Activated T-cell treated with anti-CD3 and anti-CD28 coated beads for 48 hours (primary cell): ENCODE measurements around the gene PIEZO1.
A peak's percentile ranks its signal among the peaks of the same experiment; 100 is the strongest.

Source experiments
- DNase-seq: peaks from one replicate; pipeline ENCODE4 v3.0.0-alpha.2; 2020; ENCODE audit warnings: low read depth

The PIEZO1 gene

GRCh38 chr16:88754109-88754911 is 30.7 kb downstream of the PIEZO1 start:
- no peak for DNase-seq

DNA sequence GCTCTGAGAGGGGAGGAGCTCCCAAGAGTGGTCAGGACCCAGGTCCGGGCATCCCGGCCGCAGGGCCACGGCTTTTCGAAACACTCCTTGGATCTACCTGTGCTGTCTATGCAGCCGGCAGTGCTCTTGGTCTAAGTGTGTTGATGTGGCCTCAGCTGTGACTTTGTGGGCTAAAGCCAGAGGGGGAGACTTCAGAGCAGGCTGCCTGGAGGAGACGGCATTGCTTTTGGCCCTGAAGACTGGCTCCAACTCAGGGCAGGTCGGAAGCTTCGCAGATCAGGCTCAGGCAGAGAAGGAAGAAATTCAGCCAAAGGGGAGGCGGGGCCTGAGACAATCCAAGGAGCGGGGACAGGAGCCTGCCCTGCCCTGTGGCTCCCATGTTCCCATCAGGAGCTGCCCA is 31.4 kb downstream of the PIEZO1 start:
- DNase-seq = no peak

- no peak for DNase-seq
Measured at GRCh38 chr16:88753191-88753590, 31.8 kb downstream of the PIEZO1 start.

GRCh38 chr16:88752386-88753002 is 32.5 kb downstream of the PIEZO1 start:
- DNase-seq = no peak

DNA sequence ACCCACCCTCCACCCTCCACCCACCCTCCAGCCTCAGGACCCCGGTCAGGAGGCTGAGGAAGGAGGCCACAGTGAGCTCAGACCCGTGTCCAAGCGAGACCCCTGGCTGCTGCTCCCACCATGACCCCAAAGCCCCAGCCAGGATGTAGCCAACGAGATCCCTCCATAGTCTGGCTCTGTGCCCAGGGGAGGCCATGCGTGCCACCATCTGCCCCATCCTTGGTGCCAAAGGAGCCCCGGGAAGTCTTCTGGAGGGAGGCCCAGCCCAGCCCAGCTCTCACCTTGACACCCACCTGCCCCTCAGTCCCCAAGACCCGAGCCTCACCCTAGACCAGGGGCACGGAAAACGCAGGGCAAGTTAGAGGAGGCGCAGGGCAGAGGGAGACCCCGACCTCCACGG is 34.2 kb downstream of the PIEZO1 start:
- DNase-seq = no peak

DNA sequence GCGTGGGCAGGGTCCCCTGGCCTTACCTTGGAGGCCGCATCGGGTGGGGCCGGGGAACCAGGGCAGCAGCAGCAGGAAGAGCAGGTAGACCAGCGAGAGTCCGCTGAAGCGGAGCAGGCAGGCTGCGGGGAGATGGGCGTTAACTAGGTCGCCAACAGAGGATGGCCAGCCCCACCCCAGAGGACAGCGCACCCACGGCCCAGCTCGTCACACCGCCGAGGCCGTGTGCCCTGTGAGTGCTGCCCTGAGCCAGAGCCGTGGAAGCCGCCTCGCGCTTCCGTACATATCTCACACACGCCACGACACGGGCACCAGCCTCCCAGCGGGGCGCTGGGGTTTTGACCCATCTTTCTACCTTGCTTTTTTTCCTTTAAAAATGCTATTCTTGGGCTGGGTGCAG is 35.7 kb downstream of the PIEZO1 start:
- no peak for DNase-seq

GRCh38 chr16:88748364-88748763 is 36.7 kb downstream of the PIEZO1 start:
- DNase-seq = no peak

DNA sequence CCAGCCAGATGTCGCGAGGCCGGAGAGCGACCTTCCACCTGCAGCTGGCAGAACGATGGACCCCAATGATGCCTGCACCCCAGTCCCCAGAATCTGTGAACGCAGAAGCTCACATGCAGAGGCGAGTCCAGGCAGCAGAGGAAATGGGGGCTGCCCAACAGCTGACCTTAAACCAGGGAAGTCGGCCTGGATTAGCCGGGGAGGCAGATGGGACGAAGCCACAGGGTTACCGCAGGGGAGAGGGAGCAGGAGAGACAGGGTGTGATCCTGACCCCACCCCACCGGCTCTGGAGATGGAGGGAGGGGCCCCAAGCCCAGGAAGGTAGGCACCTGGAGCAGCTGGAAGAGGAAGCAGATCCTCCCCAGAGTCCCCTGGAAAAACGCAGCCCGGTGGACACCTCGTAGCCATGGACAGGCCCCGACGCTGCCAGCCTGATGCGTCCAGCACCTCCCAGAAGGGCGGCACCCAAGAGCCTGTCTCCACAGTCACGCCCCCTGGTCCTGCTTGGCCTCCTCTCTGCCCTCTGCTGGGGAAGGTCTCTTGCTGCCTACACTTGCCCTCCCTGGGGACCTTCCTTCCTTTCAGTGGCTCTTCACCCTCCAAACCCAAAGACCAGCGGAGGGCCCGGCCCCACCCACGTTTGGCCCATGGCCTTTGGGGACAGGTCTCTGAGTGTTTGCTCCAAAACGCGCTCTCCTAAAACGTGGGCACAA is 37.3 kb downstream of the PIEZO1 start:
- peak; percentile 30 for DNase-seq

GRCh38 chr16:88746506-88746905 is 38.5 kb downstream of the PIEZO1 start:
- no peak for DNase-seq

- no peak for DNase-seq
Measured at GRCh38 chr16:88744577-88745521, 40.2 kb downstream of the PIEZO1 start.

DNA sequence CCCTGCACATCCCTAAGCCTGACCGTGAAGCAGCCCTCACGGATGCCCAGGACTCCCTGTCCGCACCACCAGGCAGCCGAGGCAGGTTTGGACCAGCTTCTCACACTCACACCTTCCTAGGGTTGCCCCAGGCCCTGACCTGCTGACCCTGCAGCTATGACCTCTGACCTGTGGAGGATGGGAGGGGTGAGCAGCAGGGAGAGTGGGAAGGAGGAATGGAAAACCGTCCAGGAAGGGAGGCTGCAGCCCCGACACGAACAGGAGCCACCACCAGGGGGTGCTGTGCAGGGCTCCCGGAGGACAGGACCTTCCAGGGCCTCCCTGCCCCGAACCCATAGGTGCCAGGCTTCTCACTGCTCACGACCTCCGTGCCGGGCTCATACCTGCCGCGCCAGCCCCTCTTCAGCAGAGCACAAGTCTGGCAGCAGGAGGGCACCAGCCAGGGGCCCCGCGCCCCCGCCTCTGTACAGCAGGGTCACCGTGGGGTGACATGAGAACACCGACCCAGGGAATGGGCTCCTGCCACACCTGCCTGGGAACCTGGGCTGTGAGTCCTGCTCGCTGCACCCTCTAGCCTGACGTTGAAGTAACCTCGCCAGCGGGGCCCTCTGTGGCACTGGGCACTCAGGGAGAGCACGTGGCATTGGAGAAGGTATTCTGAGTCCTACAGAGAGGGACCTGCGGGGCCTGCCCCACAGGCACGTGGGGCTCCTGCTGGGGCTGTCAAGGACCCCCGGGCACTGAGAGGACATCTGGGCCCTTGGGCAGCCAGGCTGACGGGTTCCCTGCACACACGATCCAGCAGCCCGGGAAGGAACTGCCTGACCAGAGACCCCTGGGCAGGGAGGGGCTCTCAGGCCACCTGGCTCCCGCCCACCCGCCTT is 41.1 kb downstream of the PIEZO1 start:
- DNase-seq = peak; percentile 63

DNA sequence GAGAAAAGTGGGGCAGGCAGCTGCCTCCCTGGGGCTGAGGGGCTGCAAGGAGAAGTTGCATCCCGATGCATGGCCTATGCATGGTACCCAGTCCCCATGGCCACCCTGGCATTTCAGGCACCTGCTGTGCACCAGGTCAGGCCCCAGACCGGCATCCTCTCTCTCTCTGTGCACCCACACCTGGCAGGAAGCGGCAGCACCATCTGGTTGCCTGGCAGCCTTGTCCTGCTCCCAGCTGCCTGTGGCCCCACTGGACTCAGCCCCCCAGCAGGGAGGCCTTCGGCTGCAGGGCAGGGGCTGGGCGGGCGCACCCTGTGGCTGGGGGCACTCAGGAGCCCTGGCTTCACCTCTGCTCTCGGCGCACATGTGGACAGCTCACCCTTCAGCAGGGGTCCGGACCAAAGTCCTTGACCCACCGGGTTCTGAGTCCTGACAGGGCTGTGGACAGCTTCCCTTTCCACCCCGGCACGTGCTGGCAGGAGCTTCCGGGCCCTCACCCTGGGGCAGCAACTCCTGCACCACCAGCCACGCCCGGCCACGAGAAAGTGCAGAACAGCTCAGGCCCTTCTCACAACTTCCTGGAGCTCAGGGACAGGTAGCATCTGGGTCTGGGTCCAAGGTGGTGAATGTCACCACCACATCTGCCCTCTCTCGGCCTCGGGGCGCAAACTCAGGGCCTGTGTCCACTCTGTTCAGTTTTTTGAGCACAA is 42.0 kb downstream of the PIEZO1 start:
- DNase-seq = no peak

DNA sequence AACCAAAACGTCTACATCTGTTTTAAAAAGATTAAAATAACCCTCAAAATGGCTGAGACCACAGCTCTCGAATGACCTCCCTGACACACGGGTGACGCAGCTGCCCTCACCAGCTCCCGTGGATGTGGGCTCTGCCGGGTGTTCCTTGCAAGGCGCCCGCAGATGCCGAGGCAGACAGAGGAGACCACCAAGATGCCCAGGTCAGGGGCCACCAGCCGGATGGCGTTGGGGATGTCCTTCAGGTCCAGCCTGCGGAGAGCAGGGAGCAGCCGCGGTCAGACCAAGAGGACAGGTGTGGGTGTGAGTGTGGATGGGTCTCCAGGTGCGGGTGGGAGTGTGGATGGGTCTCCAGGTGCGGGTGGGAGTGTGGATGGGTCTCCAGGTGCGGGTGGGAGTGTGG is 43.7 kb downstream of the PIEZO1 start:
- DNase-seq = no peak

DNA sequence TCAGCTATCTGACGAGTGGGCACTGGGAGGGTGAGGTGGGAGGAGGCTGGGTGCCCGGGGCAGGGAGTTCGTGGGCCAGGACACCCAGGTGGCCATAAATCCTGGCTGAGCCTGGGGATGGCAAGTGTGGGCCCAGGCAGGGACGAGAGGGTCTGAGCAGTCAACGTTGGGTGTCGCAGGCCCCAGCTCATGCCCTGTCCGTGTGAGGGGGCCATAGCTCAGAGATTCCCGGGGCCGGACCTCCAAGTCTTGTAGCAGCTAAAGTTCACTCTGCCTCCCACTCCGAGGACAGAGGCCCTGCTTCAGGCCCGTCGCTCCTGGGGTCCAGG is 44.3 kb downstream of the PIEZO1 start:
- no peak for DNase-seq

DNA sequence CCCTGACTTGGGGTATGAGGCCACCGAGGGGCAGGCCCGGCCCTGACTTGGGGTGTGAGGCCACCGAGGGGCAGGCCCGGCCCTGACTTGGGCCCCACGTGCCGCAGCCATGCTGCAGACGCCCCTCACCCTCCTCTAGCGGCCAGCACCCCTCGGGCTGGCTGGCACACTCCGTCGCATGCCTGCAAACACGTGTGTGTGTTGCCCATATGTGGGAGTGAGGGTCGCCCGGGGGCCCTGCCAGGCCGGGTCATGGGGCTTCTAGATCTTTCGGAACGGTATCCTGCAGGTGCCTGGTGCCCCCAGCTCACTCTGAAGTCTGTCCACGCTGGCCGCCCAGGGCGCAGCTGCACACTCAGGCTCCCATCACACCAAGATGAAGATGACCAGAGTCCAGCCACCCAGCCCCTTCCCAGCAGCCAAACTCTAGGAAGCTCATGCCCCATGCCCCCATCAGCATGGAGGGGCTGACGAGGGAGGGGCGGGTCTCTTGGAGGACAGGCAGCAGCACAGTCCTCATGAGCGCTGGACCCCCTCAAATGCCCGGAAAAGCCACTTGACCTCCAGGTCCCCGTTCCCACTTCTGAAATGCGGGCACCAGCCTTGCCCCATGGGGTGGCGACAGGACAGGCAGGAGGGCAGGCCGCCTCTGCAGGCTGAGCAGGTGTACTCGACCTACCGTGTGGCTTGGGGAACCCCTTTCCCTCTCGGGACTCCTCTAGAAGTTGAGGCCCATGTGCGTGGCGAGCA is 44.9 kb downstream of the PIEZO1 start:
- DNase-seq = no peak

DNA sequence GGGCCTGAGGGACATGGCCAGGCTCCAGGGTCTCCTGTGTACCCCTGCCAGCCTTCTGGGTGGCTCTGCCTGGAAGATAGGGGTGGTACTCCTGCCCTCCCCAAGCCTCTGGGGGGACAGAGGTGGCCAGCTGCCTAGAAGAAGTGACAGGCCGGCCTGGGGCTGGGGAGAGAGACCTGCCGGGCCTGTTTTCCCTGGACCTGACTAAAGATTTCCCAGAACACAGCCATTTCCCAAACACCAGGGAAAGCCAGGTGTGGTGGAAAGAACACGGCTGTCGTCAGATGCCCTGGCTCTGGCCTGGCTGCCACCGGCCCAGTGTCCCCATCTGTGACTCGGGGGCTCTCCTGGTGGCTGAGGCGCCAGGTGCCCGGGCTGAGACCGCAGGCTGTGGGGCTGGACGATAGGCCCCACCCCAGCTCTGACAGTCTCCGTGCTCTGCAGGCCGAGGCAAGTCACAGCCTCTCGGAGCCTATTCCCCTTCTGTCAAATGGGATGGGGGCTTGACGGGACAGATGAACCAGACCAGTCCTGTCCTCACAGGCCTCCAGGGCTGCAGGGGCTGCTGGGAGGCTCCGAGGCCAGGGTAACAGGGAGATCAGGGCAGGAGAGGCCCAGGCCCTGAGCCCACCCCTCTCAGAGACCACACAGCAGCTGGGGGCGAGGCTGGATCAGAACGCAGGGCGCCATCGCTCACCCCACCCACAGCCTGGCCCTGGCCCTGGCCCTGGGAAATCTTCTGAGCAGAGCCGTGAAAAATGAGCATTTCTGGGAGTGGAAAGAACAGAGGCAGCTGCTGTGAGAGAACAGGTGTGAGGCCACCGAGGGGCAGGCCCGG is 45.7 kb downstream of the PIEZO1 start:
- no peak for DNase-seq

GRCh38 chr16:88738151-88739084 is 46.6 kb downstream of the PIEZO1 start:
- no peak for DNase-seq
